Pons (tissue), 1 donor: ENCODE measurements around the gene CYTH1.
"Not testable (repeated sequence)": the region's sequence is repeated elsewhere in the genome, so short reads cannot be mapped to it uniquely, and the experiment has no call there.

Experiments
- DNase-seq: peaks from one replicate; pipeline ENCODE4 v3.0.0-alpha.2; 2016; ENCODE audit warnings: low spot score

CYTH1 gene

GRCh38 chr17:78787444-78787843, 5.4 kb upstream of the CYTH1 start:
- no peak for DNase-seq

- DNase-seq: no peak
Measured at GRCh38 chr17:78785663-78786057, 3.6 kb upstream of the CYTH1 start.

GRCh38 chr17:78785011-78785662, 3.1 kb upstream of the CYTH1 start:
- DNase-seq: no peak

- no peak for DNase-seq
Measured at GRCh38 chr17:78784352-78784751, 2.3 kb upstream of the CYTH1 start.

- no peak for DNase-seq
Measured at GRCh38 chr17:78783711-78784324, 1.7 kb upstream of the CYTH1 start.

- peak; percentile 41 for DNase-seq
Measured at GRCh38 chr17:78781104-78781892, 775 bp downstream of the CYTH1 start.

GRCh38 chr17:78780335-78780734, 1.7 kb downstream of the CYTH1 start:
- DNase-seq: no peak

- DNase-seq: peak; percentile 37
Measured at GRCh38 chr17:78779850-78780249, 2.2 kb downstream of the CYTH1 start.

GRCh38 chr17:78779286-78779651, 2.8 kb downstream of the CYTH1 start:
- not testable (repeated sequence) for DNase-seq

GRCh38 chr17:78777881-78778280, 4.2 kb downstream of the CYTH1 start:
- DNase-seq: no peak

- peak; percentile 24 for DNase-seq
Measured at GRCh38 chr17:78774956-78775571, 7.0 kb downstream of the CYTH1 start.

- peak; percentile 23 for DNase-seq
Measured at GRCh38 chr17:78774453-78774852, 7.6 kb downstream of the CYTH1 start.

- DNase-seq: no peak
Measured at GRCh38 chr17:78771758-78772382, 10.2 kb downstream of the CYTH1 start.

GRCh38 chr17:78769196-78769773, 12.8 kb downstream of the CYTH1 start:
- DNase-seq: no peak

- DNase-seq: no peak
Measured at GRCh38 chr17:78767806-78768205, 14.3 kb downstream of the CYTH1 start.

GRCh38 chr17:78766743-78767294, 15.3 kb downstream of the CYTH1 start:
- peak; percentile 28 for DNase-seq

- no peak for DNase-seq
Measured at GRCh38 chr17:78766225-78766624, 15.8 kb downstream of the CYTH1 start.

GRCh38 chr17:78765821-78766220, 16.3 kb downstream of the CYTH1 start:
- DNase-seq: no peak

- DNase-seq: peak; percentile 80
Measured at GRCh38 chr17:78764871-78765270, 17.2 kb downstream of the CYTH1 start.

GRCh38 chr17:78763561-78763960, 18.5 kb downstream of the CYTH1 start:
- no peak for DNase-seq

GRCh38 chr17:78761789-78762406, 20.2 kb downstream of the CYTH1 start:
- DNase-seq: no peak
